Osteocyte (in vitro differentiated cells): ENCODE measurements around the gene NRIP3. TPM values are rescaled to one million over a fixed set of nuclear protein-coding genes. Genes with fewer than 3 reads are reported as not detected.

Source experiments
- DNase-seq: peaks from one replicate; pipeline ENCODE4 v3.0.0; 2021; ENCODE audit warnings: mixed read lengths; ENCODE audit not compliant: unreplicated experiment; ENCODE audit errors: extremely low spot score
- H3K27ac Mint-ChIP-seq: one replicate; pipeline ENCODE4 v1.8.0; 2021; ENCODE audit warnings: mild to moderate bottlenecking, mixed read lengths; ENCODE audit not compliant: unreplicated experiment
- H3K27me3 Mint-ChIP-seq: one replicate; pipeline ENCODE4 v1.8.0; 2021; ENCODE audit warnings: mixed read lengths; ENCODE audit not compliant: unreplicated experiment
- H3K36me3 Mint-ChIP-seq: one replicate; pipeline ENCODE4 v1.8.0; 2021; ENCODE audit warnings: mixed read lengths; ENCODE audit not compliant: unreplicated experiment
- H3K4me1 Mint-ChIP-seq: one replicate; pipeline ENCODE4 v1.8.0; 2021; ENCODE audit warnings: mixed read lengths; ENCODE audit not compliant: unreplicated experiment
- H3K4me3 Mint-ChIP-seq: one replicate; pipeline ENCODE4 v1.8.0; 2021; ENCODE audit warnings: mild to moderate bottlenecking, moderate library complexity, mixed read lengths; ENCODE audit not compliant: unreplicated experiment
- H3K9me3 Mint-ChIP-seq: one replicate; pipeline ENCODE4 v1.8.0; 2021; ENCODE audit warnings: mixed read lengths; ENCODE audit not compliant: unreplicated experiment
- long read RNA-seq: library from polyadenylated mRNA; unstranded; transcript quantifications from one replicate; pipeline ENCODE4 v2.0.0, GENCODE V29; 2021
- total RNA-seq: library from RNA; stranded (reverse); gene quantifications from 2 replicates; pipeline ENCODE4 v1.2.1, GENCODE V29; 2021
- TF ChIP-seq, protein P1 (sequence below): fragments of 200-600 bp; sonication (generic); IDR thresholded peaks from 2 replicates; pipeline ENCODE4 v1.5.0; 2021; ENCODE audit warnings: antibody characterized with exemption, mild to moderate bottlenecking, moderate library complexity

NRIP3 gene
- 0.97 and 1.1 TPM in 2 replicates for total RNA-seq
- long read RNA-seq, partial matches to known transcripts: 0 of 5 reads
- long read RNA-seq, other reads (novel, unspliced or antisense): 1 of 5 reads

DNA sequence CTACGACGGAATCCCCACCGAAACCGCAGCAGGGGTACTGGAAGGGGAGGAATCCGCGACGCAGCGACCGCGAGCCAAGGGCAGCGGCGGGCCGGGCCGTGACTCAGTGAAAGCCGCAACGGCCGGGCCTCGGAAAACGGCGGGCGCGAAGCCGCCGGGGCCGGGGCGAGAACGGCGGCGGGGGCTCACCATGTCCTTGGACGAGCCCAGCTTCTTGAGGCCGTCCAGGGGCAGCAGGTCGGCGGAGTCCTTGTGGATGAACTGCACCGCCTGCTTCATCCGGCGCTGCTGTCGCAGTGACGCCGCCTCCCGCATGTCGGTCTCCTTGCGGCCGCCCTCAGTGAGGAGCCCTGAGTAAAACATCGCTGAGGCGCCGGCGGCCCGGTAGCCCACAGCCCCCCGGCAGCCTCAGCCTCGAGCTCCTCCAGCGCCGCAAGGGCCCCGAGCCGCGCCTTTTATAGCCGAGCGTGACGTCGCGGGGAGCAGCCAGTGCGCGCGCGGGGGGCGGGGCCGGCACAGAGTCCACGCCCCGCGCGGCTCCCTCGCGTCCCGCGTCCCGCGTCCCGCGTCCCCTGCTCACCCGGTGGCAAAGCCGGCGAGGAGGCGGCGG lies at the start of gene NRIP3:
NRIP3 (minus strand) TSS at position 429 of the 610 bp plus-strand sequence; CDS start at position 363, 66 bp downstream.
- H3K27ac Mint-ChIP-seq: peak within 1 kb of the TSS; percentile 11
- H3K27me3 Mint-ChIP-seq: peaks cover 37% of the 10 kb centered on the region
- H3K9me3 Mint-ChIP-seq: no peaks in the 10 kb centered on the region
- H3K4me3 Mint-ChIP-seq: peak within 1 kb of the TSS; percentile 73
- TF ChIP-seq, protein P1, sequence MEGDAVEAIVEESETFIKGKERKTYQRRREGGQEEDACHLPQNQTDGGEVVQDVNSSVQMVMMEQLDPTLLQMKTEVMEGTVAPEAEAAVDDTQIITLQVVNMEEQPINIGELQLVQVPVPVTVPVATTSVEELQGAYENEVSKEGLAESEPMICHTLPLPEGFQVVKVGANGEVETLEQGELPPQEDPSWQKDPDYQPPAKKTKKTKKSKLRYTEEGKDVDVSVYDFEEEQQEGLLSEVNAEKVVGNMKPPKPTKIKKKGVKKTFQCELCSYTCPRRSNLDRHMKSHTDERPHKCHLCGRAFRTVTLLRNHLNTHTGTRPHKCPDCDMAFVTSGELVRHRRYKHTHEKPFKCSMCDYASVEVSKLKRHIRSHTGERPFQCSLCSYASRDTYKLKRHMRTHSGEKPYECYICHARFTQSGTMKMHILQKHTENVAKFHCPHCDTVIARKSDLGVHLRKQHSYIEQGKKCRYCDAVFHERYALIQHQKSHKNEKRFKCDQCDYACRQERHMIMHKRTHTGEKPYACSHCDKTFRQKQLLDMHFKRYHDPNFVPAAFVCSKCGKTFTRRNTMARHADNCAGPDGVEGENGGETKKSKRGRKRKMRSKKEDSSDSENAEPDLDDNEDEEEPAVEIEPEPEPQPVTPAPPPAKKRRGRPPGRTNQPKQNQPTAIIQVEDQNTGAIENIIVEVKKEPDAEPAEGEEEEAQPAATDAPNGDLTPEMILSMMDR: no peak
- no peaks in the 10 kb centered on the region for H3K36me3 Mint-ChIP-seq
- peaks cover 15% of the 10 kb centered on the region for H3K4me1 Mint-ChIP-seq
- peak; percentile 88 for DNase-seq

DNA sequence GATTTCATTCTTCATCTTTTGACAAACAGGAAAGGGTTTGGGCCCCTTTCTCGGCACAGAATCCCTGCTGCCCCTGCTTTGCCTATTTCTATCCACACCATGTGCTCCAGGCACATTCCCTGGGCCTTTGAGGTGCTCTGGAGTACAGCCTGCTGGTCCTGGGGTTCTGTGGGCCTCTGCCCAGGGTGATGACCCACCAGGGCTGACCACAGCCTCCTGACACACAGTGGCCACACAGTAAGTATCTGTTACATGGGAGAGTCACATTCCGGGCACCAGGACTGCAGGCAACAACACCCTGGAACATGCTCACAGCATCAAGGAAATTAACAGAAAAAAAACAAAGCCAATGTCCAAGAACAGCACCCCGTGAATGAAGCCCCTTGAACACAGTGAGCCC lies 48.5 kb upstream of the NRIP3 start:
- H3K36me3 Mint-ChIP-seq: no peaks in the 10 kb centered on the region
- H3K27ac Mint-ChIP-seq: no peak overlapping the region
- H3K4me1 Mint-ChIP-seq: peaks cover 25% of the 10 kb centered on the region
- DNase-seq: no peak
- no peak overlapping the region for H3K4me3 Mint-ChIP-seq
- H3K9me3 Mint-ChIP-seq: no peaks in the 10 kb centered on the region
- H3K27me3 Mint-ChIP-seq: no peaks in the 10 kb centered on the region
- TF ChIP-seq, protein P1: no peak

DNA sequence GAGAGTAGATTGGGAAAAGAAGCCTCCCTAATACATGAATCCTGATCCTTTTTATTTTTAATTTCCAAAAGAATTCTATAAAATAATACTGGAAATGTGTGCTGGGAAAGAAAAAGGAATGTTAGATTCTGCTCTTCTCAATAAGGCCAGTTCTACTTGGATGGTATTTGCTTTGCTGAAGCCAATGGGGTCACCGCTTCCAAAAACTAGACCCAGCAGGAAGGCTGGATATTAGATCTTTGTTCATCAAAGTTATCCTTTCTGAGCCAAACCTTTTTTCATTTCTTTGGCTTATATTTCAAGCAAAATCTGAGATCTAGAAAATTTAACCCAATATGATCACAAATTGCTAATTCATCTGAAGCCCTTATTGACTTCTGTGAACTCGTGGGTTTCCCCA lies 46.2 kb upstream of the NRIP3 start:
- H3K9me3 Mint-ChIP-seq: no peaks in the 10 kb centered on the region

DNA sequence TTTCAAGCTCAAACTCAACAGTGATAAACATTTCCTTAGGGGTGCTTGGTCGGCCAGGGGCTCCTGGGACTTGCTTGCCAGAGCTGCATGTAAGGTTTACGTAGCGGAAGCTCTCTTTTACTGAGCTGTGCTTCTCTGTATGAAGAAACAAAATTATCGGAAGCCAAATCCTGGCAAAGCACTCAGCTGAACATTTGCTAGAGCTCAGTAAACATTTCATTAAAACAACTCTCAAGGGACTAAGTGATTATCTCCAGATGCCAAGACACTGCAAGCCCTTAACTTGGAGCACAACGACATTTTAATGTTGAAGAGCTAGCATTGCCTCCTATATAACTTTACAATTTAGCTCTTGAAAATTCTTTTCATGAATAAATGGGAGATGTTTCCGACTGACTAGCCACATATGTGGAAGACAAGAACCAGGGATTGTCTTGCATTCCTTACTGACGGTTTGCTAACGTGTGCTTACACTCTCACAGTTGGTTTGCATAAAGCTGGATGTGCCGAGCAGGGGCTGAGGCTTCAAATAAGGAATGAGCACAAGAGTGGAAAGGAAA lies 44.2 kb upstream of the NRIP3 start:
- no peak overlapping the region for H3K27ac Mint-ChIP-seq

More for the DNA sequence above, 46.2 kb upstream of the NRIP3 start:
- Mint-ChIP-seq H3K27ac (no peak overlapping the region), H3K27me3 (no peaks in the 10 kb centered on the region), H3K36me3 (no peaks in the 10 kb centered on the region), H3K4me3 (no peak overlapping the region), H3K4me1 (peaks cover 17% of the 10 kb centered on the region)
- TF ChIP-seq, protein P1: no peak
- DNase-seq: no peak

DNA sequence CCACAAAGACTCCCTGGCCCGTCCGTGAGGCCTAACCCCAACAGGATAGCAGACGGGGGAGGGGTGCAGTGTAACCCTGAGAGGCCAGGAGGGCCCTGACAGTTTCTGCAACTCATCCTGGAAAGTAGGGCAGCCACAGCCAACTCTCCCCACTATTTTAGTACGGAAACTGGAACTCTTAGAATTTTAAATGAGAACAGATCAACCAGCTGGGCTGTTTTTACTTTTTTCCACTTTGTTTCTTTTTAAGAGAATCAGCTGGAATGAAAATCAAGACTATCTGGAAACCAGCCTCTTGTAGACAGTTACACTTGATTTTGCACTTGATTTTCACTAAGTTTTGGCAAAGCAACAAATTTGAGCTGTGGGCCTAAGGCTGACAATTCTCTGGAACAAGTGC lies 42.7 kb upstream of the NRIP3 start:
- H3K36me3 Mint-ChIP-seq: no peaks in the 10 kb centered on the region

More for the DNA sequence above, 44.2 kb upstream of the NRIP3 start:
- DNase-seq: no peak
- no peaks in the 10 kb centered on the region for H3K27me3 Mint-ChIP-seq
- H3K4me1 Mint-ChIP-seq: peaks cover 13% of the 10 kb centered on the region
- H3K9me3 Mint-ChIP-seq: no peaks in the 10 kb centered on the region
- no peak overlapping the region for H3K4me3 Mint-ChIP-seq
- no peaks in the 10 kb centered on the region for H3K36me3 Mint-ChIP-seq
- TF ChIP-seq, protein P1: no peak

More for the DNA sequence above, 42.7 kb upstream of the NRIP3 start:
- Mint-ChIP-seq H3K4me3 (no peak overlapping the region), H3K27me3 (no peaks in the 10 kb centered on the region), H3K27ac (no peak overlapping the region), H3K4me1 (peaks cover 13% of the 10 kb centered on the region), H3K9me3 (no peaks in the 10 kb centered on the region)
- DNase-seq: no peak
- TF ChIP-seq, protein P1: no peak
